SK-N-DZ (cell line): ENCODE data around the gene KCNG2.

Experiments
- DNase-seq: peaks from one replicate; pipeline ENCODE4 v3.0.0-alpha.2; 2015; ENCODE audit warnings: low spot score

Gene KCNG2

DNA sequence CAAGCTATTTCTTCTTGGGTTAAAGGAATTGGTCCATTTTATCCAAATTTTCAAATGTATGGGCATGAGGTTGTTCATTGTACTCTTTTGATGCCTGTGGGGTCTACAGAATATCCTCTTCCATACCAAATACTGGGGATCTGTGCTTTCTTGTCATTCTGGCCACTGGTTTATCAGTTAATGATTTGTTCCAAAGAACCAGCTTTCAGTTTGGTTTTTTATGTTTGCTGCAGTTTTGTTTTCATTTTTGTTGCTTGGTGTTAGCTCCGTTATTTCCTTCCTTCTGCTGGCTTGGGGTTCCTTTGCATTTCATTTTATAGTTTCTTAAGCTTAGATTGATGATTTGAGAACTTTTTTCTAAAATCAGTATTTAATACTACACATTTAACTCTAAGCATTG lies 108.3 kb downstream of the KCNG2 start:
- no peak for DNase-seq

DNA sequence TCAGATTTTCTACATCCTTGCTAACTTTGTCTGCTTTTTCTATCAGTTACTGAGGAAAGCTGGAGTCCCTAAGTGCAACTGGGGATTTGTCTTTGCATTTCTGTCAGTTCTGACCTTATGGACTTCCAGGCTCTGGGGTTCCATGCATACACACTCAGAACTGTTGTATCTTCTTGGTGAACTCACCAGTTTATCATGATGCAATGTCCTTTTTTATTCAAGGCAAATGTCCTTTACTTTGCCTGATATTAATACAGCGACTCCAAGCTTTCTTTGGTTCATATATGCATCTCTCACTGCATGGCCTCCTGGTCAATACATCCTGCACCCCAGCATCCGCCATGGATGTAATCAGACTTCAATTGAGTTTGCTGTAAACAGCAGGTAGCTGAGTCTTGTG lies 109.0 kb downstream of the KCNG2 start:
- DNase-seq = no peak

DNA sequence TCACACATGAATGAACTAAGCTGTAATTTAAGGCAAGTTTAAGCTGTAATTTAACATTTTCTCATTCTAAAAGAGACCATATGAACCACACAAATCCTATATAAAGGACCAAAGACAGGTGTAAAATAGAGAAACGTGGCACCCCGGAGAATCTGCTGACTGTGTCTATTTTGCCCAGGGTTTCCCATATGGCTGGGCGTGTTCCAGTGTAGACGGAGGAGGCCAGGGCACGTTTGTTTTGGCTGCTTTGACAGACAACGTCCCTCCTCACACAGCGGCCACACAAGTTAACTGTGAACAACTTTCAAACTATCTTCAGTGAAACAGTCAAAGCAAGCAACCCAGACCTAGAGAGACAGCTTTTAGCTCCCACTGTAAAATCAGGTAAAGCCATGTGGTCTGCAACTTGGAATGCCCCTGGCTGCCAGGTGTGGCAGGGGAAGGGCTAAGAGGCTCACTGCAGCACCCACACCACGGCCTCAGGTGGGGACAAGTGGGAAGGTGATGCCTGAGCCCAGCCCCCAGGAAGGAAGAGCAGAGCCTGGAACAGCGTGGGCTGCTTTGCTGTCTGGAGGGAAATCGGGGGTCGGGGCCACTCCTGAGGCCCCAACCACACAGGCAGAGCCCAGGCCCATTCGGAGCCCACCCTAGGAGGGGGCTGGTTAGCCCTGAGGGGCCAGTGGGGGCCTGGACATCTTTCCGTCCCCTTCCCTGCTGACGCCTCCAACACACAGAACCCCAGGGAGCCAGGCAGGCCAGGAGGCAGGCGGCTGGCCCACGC lies 113.0 kb downstream of the KCNG2 start:
- DNase-seq = no peak

DNA sequence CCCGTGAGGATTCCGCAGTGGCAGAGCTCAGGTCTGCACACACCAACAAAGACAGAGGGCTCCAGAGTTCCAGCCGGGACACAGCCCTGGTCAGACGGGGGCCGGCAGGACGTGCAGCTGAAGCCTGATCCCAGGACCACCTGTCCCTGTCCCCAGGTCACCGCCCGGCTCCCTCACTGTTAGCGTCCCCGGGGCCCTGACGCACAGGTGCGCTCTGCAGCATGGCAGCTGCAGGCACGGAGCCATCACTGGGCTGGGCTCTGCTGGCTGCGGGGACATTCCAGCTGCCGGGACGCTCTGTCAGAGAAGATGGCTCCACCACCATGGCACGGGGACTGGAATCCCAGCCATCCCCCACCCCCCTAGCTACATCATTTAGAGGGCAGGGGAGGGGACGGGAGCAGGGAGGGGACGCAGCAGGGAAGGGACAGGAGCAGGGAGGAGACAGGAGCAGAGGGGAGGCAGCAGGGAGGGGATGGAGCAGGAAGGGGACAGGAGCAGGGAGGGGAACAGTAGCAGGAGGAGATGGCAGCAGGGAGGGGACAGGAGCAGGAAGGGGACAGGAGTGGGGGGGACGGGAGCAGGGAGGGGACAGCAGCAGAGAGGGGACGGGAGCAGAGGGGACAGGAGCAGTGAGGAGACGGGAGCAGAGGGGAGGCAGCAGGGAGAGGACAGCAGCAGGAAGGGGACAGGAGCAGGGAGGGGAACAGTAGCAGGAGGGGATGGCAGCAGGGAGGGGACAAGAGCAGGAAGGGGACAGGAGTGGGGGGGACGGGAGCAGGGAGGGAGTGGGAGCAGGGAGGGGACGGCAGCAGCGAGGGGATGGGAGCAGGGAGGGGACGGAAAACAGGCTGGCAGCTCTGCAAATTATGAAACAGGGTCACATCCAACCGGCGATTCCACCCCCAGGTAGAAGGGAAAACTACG lies 113.9 kb downstream of the KCNG2 start:
- no peak for DNase-seq

DNA sequence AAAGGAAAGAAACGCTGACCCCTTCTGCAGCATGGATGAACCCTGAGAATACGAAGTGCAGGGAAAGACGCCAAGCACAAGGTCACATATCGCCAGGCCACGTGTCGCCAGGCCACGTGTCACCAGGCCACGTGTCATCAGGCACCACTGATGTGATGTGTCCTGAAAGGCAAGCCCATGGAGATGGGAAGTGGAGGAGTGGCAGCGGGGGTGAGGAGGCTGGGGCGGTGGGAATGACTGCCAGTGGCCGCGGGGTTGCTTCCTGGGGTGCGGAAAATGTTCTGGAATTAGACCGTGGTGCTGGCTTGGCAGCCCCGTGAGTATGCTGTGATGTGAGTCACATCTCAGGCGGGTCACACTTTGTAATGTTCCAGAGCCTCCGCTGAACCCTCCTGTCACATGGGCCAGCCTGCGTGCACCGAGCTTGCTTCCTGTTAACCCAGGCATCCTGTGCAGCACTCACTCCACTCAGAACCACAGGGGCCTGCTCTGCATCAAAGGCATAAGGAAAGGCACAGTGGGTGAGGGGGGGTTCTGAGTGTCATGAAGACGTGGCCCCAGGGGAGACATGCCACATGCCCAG lies 114.8 kb downstream of the KCNG2 start:
- DNase-seq = no peak

DNA sequence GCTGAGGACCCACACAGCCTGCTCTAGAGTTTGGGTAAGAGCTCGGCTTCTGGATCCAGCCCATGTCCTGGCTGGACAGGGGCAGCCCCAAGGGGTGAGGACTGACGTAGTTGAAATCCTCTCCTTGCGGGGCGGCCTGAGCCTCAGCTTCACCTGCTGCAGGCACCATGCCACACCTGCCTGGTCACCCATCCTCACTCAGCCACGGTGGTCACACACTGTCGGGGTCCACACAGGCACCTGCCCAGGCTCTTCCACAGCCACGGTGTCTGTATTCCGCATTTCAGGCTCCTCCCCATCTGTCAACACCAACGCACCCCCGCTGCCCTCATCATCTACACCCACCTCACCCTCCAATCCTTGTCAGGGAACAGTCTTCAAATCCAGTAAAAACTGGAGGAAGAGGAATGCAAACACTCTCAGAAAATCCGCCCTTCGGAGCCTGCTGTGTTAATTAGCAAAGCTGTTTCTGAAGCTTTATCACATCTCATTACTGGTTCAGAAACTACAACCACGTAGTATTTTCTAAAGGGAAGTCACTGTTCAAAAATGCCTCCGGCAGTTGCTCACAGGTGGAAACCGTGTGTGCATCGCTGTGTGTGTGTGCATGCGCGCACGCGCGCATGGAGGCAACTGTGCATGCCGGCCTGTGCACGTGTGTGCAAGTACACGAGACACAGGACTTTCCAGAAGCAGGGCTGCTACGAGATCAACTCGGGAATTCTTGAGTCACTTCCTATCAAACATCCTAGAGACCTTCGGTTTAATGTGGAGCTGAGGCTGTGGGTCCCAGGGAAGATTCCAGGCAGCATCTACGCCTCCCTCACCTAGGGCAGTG lies 115.5 kb downstream of the KCNG2 start:
- no peak for DNase-seq

DNA sequence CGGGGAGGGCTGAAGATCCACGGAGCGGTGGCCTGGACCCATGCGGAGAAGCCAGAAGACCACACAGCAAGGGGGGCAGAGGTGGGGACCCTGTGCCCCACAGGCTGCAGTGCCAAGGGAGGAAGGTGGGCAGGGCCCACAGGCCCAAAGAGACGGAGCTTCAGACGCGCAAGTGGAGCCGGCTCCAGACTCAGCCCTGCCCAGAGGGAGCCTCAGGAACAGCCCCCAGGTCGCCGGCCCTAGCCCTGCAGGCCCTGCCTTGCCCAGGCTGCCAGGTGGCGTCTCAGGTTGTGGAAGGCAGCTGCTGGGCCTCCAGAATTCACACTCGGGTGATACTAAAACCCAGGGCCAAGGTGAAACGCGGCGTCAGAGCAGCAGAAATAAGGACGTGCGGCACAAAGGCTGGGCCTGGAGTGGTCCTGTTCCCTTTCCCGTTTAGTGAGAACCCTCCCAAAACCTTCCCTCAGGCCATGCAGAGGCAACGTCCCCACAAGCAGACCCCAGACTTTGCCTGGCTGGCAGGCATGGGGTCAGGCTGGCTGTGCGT lies 116.9 kb downstream of the KCNG2 start:
- DNase-seq = no peak

DNA sequence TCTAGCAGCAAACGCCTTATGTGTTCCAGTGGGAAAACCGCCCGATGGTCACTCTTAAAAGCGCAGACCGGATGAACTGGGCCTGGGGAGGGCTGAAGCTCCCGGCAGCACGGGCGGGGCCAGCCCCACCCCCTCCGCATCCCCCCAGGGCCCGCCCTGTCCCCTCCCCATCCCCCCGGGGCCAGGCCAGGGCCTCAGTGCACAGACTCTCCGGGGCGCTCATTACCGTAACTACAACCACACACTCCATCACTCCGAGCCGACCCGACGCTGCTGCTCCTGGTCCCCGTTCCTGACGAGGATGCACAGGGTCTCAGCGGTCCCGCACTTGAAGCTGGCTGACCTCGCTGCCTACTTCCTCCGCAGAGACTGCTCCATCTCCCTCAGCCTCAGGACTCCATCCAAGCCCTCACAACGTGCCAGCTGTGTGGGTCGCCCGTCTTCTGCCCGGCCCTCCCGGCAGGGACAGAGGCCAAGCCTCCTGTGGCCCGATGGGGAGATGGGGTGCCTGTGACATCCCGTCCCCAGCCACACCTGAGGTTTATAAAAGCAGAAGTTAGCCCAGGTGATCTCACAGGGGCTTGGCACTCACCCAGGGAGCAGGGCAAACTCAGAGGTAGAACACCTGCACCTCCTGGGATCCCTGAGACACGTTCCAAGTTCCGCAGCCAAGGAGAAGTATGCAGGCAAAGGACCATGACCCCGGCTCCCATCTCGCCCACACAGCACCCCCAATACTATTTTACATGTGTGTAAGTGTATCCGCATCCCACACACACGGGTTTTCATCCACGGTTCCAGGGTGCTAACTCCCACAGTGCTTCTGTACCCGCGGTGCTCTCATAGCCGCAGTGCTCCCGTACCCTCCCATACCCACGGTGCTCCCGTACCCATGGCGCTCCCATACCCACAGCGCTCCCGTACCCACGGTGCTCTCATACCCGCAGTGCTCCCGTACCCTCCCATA lies 117.7 kb downstream of the KCNG2 start:
- no peak for DNase-seq

DNA sequence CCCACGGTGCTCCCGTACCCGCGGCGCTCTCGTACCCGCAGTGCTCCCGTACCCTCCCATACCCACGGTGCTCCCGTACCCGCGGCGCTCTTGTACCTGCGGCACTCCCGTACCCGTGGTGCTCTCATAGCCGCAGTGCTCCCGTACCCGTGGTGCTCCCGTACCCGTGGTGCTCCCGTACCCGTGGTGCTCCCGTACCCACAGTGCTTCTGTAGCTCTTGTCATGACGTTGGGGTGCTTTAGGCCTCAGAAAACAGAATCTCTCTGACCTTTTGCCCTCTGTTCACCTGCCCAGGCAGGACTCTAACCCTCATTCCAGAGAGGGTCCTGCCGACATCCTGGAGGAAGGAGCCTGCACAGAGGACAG lies 118.4 kb downstream of the KCNG2 start:
- no peak for DNase-seq

DNA sequence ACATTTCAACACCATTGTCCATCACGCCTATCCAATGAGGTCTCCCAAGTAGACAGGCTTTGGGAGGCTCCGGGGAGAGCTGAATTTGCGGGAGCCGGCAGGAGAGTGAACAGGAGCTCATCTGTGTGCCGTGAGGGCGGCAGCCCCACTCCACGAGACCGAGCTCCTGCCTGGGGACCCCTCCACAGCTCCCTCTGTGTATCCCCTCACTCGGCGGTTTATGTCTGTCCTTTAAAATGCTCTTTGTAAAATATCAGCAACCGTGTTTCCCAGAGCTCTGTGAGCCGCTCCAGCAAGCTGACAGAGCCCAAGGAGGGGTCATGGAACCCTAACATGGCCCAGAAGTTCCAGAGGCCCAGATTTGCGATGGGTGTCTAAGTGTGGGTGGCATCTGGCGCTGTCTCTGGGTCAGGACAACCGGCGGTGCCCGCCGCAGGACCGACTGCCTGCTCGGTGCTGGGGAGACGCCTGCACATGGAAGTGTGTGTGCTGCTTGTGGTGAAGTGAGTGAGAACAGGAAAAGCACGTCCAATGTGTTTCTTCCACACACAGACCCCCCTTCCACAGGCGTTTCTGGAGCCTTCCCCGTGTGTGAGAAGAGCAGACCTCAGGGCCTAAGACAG lies 118.9 kb downstream of the KCNG2 start:
- DNase-seq = no peak

DNA sequence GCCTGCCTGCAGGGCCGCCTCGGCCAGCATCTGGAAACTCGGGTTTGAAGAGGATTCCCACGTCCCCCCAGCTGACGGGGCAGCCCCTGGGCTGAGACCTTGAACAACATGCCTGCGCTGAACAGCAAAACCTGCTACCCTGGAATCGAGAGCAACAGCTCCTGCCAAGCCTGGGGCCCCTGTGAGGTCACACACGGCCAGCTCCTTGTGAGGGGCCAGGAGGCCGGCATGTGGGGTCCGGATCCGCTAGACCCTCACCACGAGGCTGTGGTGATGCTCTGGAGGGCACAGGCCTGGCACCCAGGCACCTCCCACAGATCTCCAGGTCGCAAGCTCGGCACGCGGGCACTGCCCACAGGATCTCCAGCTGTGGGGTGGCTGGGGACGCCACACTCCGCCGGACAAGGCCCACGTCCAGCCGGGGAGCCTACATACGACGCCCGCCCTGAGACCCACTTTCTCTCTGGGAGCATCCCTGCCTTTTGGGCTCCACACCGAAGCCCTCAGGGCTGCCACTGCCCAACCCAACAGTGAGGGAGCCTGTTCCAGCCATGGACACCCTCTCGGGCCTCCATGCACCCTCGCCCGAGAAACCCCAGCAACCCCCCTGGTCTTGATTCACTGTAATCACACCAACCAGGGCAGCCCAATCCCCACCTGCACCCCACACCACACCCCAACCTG lies 119.6 kb downstream of the KCNG2 start:
- no peak for DNase-seq

DNA sequence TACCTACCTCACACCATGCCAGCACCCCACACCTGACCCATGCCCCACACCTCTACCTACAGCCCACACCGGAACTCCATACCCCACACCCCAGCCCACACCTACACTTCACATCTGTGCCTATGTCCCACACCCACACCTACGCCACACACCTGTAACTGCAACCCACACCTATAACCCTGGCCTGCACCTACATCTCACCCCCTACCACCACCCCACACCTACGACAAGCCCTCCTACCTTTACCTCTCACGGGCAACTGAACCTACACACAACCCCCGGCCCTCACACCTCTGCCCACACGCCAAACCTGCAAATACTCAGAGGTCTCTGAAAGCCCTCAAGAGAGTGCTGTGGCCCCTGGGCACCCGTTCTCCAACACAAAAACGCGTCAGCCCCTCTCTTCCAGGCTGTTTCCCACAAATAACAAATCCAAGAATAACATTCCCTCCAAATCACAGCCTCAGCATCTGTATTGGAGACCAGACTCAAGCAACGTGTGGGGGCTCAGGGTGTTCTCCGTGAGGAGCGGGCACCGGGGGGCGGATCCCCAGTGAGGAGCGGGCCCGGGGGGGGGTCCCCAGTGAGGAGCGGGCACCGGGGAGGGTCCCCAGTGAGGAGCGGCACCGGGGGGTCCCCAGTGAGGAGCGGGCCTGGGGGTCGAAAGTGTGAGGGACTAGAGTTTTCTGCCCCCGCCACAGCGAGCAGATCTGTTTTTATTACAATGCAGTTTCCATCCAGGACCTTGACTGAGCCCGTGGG lies 120.3 kb downstream of the KCNG2 start:
- no peak for DNase-seq

DNA sequence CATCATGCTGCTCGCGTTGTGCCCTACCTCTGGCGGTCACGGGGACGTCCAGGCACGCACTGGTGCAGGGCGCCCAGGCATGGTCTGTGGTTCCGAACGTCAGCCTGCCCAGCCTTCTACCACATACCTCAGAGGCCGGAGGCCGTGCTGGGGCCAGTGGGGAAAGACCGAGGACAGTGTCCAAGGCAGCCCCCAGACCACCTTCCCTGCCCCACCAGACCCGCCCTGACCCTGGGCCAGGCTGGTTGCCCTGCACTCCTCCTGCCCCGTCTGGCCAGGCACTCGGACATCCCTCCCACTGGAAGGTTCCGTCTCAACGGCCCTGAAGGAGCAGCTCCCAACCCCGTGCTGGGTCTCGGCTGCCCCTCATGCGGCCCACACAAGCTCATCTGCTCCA lies 120.9 kb downstream of the KCNG2 start:
- DNase-seq = no peak

DNA sequence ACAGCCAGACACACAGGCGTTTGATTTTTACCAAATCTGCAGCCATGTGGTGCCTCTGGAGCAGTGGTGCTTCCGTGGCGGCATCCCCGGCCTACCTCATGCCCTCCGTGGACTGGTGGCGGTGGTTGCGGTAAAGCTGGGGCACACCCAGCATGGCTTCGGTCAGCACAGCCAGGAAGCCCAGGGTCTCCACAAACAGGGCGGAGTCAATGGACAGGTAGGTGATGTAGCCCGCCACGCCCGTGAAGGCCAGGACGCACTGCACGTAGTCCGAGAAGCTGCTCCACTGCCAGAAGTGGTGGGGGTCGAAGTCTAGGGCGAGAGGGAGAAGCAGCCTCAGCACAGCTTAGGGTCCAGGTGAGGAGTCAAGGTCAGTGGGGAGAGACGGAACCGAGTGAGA lies 121.4 kb downstream of the KCNG2 start:
- DNase-seq = no peak

DNA sequence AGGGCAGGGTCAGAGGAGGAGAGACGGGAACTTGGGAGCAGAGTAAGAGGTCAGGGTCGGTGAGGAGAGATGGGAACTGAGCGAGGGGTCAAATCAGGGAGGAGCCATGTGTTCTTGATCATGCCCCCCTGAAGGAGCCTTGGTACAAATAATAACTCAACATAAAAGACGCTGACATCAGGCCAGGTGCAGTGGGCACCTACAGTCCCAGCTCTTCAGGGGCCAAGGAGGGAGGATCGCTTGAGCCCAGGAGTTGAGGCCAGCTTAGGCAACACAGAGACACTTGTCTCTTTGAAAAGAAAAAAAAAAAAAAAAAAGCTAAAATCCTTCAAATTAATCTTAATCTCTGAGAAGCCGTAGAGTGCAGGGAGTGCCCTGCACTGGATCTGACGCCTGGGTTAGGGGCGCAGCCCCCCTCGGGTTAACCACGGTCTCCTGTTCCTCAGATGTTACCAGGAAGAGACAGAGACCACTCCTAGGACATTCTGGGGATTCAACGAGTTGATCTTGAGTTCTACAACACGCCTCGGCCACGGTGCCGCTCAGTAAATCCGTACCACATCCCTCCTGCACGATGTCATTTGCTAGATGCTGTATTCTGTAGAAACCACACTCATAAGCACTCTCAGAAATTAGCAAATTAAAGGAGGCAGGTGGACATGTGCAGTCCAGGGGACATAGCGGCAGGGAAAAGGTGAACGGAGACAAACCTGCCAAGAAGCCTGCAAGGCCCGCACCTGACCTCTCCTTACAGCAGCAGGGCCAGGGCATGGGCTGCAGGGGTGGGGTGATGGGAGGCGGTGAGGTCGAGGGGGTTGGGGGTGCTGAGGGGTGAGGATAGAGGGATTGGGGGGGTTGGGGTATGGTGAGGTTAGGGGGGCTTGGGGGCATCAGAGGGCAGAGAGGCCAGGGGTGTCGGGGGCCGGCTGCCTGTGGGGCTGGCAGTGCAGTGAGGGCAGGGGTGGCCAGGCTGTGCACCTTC lies 124.5 kb downstream of the KCNG2 start:
- DNase-seq = no peak

DNA sequence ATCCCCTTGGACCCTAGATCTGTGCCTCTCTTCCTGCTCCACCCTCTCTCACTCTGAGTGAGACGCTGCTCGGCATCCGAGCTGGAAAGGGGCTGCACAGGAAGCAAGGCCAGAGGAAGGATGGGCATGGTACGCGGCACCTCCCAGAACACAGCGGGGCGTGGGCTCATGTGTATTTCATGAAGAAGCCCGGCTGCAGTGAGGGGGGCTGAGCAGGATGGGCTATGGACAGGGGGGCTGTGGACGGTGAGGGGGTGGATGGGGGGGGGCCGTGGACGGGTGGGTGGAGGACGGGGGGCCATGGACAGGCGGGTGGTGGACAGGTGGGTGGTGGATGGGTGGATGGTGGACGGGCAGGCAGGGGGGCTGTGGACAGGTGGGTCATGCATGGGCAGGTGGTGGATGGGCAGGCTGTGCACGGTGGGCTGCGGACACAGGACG lies 125.3 kb downstream of the KCNG2 start:
- no peak for DNase-seq
